ENCODE measurements around the gene GHITM. TPM values are rescaled to one million over a fixed set of nuclear protein-coding genes. Genes with fewer than 3 reads are reported as not detected.

Gene GHITM
- total RNA-seq, 1 donor from 2014 or later: 109 TPM

DNA sequence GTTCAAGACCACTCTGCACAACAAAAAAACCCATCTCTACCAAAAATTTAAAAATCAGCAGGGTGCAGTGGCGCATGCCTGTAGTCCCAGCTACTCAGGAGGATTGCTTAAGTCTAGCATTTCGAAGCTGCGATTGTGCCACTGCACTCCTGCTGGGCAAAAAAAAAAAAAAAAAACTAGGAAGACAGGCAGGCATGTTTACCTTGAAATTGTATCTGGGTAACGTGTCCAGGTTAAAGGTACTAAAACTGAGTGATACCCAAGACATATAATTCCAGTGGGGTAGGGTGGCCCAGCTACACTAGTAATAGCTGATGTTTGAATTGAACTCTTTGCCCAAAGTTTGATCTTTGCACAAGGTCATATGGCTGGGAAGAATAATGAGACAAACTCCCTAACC is 16.2 kb downstream of the GHITM start:
- Histone ChIP-seq H3K27me3 (ENCODE audit: low read depth) (no peaks in the 10 kb centered on the region), H3K4me3 (no peak overlapping the region), H3K36me3 (peaks cover 52% of the 10 kb centered on the region), H3K27ac (no peak overlapping the region), H3K9me3 (no peaks in the 10 kb centered on the region), H3K4me1 (no peaks in the 10 kb centered on the region)
- TF ChIP-seq, protein P1, sequence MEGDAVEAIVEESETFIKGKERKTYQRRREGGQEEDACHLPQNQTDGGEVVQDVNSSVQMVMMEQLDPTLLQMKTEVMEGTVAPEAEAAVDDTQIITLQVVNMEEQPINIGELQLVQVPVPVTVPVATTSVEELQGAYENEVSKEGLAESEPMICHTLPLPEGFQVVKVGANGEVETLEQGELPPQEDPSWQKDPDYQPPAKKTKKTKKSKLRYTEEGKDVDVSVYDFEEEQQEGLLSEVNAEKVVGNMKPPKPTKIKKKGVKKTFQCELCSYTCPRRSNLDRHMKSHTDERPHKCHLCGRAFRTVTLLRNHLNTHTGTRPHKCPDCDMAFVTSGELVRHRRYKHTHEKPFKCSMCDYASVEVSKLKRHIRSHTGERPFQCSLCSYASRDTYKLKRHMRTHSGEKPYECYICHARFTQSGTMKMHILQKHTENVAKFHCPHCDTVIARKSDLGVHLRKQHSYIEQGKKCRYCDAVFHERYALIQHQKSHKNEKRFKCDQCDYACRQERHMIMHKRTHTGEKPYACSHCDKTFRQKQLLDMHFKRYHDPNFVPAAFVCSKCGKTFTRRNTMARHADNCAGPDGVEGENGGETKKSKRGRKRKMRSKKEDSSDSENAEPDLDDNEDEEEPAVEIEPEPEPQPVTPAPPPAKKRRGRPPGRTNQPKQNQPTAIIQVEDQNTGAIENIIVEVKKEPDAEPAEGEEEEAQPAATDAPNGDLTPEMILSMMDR (IDR thresholded peaks at IDR 0.05): no peak
- no peak for ATAC-seq
- no peak for DNase-seq
- intact Hi-C loops (cut with DNase I): no loop called here

GRCh38 chr10:84156009-84156408 is 16.7 kb downstream of the GHITM start:
- TF ChIP-seq, protein P1 (IDR thresholded peaks at IDR 0.05): no peak
- Histone ChIP-seq H3K27ac (no peak overlapping the region), H3K4me3 (no peak overlapping the region), H3K27me3 (ENCODE audit: low read depth) (no peaks in the 10 kb centered on the region), H3K36me3 (peaks cover 47% of the 10 kb centered on the region), H3K9me3 (no peaks in the 10 kb centered on the region), H3K4me1 (no peaks in the 10 kb centered on the region)
- ATAC-seq (no peak), DNase-seq (no peak)
- intact Hi-C loops (cut with DNase I): no loop called here

GRCh38 chr10:84156768-84157167 is 17.5 kb downstream of the GHITM start:
- H3K9me3 ChIP-seq: no peaks in the 10 kb centered on the region
- no peak for DNase-seq
- H3K27me3 ChIP-seq (ENCODE audit: low read depth): no peaks in the 10 kb centered on the region
- TF ChIP-seq, protein P1 (IDR thresholded peaks at IDR 0.05): no peak
- peaks cover 39% of the 10 kb centered on the region for H3K36me3 ChIP-seq
- no peak overlapping the region for H3K4me3 ChIP-seq
- ATAC-seq: peak; percentile 70 to 74
- H3K4me1 ChIP-seq: no peaks in the 10 kb centered on the region
- no peak overlapping the region for H3K27ac ChIP-seq
- intact Hi-C loops (cut with DNase I): no loop called here

- Histone ChIP-seq H3K36me3 (peaks cover 26% of the 10 kb centered on the region), H3K27me3 (ENCODE audit: low read depth) (peaks cover under 1% of the 10 kb centered on the region), H3K27ac (no peak overlapping the region), H3K4me3 (no peak overlapping the region), H3K9me3 (no peaks in the 10 kb centered on the region), H3K4me1 (no peaks in the 10 kb centered on the region)
- TF ChIP-seq, protein P1 (IDR thresholded peaks at IDR 0.05): no peak
- ATAC-seq (no peak), DNase-seq (no peak)
- intact Hi-C loops (cut with DNase I): no loop called here
These were observed 18.8 kb downstream of the GHITM start for GRCh38 chr10:84158061-84158460.

DNA sequence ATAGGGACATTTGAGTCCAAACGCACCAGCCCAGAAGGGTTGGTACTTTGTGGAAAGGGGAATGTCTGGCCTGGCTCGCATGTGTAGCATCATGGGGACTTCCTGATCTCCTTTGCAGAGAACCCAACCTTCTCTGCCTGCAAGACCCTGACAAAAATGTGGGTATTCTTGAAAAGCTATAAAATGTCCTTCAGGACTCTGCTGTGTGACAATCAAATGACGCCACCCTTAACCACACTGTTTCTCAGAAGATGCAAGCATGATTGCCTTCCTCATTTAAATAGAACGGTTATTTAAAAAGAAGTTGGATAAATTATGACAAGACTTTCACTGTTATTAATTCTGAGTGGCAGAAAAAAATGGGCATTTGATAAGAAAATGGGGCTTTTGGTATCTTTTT is 19.2 kb downstream of the GHITM start:
- intact Hi-C loops (cut with DNase I): no loop called here

More for the DNA sequence above, 19.2 kb downstream of the GHITM start:
- no peak for ATAC-seq
- Histone ChIP-seq H3K4me1 (no peaks in the 10 kb centered on the region), H3K36me3 (peaks cover 21% of the 10 kb centered on the region), H3K9me3 (no peaks in the 10 kb centered on the region), H3K27ac (no peak overlapping the region), H3K4me3 (no peak overlapping the region), H3K27me3 (ENCODE audit: low read depth) (peaks cover 4% of the 10 kb centered on the region)
- TF ChIP-seq, protein P1 (IDR thresholded peaks at IDR 0.05): no peak
- DNase-seq: no peak

All from lower lobe of right lung (tissue), 2 donors.